Measurements from ENCODE around the gene EED.
"Not testable (repeated sequence)": the region's sequence is repeated elsewhere in the genome, so short reads cannot be mapped to it uniquely, and the experiment has no call there.

The EED gene

DNA sequence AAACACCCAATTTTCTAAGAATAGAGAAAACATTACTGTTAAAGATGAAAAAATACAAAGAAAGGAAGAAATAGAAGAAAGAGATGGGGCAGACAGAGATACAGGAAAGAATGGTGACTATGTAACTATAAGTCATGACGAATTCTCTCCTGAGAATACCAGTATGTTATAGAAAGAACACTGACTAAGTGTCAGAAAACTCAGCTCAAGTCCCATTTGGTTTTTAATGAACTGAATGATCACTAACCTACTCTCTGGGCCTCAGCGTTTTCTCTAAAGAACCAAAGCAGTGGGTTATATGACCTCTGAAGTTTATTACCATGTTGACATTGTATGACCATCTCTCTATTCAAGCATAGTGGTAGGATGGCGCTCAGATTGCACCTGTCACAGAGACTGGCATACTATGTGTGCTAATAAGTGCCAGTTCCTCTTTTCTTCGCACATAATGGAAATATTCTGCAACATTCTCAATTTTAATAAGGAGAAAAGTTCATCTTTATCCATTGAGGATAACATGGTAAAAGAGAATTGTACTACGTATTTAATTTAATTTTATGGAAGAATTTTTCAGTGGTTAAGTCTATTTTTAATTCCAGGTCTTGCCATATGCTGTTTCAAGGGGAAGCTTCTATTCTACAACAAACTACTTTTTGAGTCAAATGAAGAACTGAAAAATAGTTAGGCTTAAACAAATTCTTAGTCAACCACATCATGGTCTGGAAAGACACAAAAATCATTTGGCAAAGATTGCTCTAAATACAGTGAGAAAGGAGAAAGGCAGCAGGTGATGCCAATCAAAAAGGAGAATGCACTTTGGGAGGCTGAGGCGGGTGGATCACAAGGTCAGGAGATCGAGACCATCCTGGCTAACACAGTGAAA lies 25.0 kb upstream of the EED start:
- DNase-seq (ENCODE audit: low read depth in 2 of 2), result no peak

DNA sequence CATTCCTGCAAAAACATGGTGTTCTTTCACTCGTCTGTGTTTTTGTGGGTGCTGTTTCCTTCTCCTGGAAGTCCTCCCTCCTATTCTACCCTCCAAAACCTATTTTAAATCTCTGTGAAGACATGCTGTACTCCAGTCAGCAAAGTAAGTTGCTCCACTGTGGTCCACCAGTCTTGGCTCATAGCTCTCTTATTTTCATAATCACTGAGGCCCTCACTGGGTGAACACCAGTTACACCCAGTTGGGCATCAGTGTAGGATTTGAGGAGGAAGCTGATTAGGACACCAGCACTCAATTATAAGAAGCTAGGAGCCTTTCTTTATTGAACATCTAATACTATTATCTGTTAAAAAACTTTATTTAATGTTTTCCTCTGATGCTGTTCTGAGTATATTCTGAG lies 23.9 kb upstream of the EED start:
- DNase-seq (ENCODE audit: low read depth in 2 of 2), result no peak

DNA sequence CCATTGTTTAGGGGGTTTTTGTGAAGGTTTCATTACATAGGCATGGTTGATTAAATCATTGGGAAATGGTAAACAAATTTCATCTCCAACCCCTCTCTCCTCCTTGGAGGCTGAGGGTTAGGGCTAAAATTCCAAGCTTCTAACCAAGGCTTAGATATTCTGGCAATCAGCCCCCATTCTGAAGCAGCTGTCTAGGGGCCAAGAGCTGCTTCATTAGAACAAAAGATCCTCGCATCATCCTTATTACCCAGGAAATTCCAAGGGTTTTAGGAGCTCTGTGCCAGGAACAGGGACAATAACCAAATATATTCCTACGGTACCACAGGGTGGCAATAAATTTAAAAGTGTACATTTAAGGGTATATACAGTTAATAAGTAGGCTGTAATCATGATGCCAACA lies 22.5 kb upstream of the EED start:
- no peak for DNase-seq (ENCODE audit: low read depth in 2 of 2)

DNA sequence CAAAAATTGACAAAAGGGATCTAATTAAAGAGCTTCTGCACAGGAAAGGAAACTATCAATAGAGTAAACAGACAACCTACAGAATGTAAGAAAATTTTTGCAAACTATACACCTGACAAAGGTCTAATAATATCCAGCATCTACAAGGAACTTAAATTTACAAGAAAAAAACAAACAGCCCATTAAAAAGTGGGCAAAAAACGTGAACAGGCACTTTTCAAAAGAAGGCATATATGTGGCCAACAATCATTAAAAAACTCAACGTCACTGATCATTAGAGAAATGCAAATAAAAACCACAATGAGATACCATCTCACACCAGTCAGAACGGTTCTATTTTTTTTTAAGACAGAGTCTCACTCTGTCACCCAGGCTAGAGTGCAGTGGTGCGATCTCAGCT lies 20.0 kb upstream of the EED start:
- not testable (repeated sequence) for DNase-seq (ENCODE audit: low read depth in 2 of 2)

DNA sequence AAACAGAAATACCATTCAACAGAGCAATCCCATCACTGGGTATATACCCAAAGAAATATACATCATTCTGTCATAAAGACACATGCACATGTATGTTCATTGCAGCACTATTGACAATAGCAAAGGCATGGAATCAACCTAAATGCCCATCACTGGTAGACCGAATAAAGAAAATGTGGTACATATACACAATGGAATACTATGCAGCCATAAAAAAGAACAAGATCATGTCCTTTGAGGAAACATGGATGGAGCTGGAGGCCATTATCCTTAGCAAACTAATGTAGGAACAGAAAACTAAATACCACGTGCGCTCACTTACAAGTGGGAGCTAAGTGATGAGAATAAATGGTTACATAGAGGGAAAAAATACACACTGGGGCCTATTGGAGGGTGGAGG lies 19.2 kb upstream of the EED start:
- not testable (repeated sequence) for DNase-seq (ENCODE audit: low read depth in 2 of 2)

DNA sequence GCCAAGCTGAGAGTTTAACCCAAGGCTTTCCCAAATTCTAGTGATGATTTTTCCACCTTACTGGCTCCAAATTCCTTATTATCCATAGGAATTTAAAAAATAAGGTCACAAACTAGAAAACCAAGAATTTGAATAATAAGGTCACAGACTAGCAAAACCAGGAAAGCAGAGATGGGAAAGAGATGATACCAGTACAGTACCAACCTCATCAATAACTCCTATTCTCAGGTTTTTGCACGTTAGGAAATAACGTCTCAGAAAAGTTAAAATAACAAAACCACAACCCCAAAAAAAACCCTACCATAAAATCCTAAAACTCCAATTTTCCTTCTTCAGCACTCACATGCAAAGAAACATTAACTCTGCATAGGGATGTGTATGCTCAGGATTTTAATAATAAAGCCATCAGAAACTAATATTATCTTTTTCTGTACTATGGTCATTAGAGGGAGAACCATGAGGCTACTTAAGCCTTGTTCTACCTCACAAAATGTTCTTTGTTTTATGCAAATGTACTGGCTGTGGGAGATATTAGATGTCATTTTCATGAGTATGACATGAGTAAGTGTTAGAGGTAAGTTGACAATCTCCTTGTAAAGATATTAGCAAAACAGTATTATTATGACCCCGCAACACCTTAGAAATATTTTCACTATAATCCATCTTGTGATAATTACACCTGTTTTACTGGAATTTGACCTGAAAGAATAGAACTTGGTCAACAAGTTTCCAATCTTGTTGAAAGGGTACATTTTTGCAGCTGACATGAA lies 16.1 kb upstream of the EED start:
- no peak for DNase-seq (ENCODE audit: low read depth in 2 of 2)

DNA sequence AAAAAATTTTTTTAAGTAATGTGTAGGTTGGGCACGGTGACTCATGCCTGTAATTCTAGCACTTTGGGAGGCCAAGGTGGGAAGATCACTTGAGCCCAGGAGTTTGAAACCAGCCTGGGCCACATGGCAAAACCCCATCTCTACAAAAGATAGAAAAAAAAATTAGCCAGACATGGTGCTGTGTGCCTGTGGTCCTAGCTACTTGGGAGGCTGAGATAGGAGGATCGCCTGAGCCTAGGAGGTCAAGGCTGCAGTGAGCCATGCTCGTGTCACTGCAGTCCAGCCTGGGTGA lies 15.6 kb upstream of the EED start:
- DNase-seq (ENCODE audit: low read depth in 2 of 2), result not testable (repeated sequence)

DNA sequence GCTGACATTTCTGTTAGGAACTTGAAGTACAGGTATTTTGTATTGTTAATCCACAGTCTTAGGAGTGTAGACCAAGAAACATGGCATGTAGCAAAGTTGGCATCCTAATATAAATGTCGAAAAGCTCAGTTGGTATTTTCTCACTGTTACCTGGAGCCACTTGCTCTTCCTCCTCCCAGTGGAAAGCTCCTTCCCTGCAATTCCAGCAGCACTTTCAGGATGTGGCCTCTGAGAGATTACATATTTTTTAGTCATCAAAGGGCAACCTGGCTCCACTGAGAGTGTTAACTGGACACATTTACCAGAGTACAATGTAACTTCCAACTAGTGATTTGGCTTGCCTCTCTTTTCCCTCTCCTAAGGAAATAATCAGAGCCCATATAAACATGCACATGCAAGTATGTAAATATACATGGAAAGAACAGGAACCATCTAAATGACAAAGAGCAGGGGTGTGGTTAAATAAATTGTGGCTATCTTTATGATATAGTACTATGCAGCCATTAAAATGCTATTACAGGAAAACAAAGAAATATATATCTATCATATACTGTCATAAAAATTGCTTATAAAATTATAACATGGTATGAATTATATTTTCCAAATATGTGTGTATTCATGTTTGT lies 14.3 kb upstream of the EED start:
- no peak for DNase-seq (ENCODE audit: low read depth in 2 of 2)

DNA sequence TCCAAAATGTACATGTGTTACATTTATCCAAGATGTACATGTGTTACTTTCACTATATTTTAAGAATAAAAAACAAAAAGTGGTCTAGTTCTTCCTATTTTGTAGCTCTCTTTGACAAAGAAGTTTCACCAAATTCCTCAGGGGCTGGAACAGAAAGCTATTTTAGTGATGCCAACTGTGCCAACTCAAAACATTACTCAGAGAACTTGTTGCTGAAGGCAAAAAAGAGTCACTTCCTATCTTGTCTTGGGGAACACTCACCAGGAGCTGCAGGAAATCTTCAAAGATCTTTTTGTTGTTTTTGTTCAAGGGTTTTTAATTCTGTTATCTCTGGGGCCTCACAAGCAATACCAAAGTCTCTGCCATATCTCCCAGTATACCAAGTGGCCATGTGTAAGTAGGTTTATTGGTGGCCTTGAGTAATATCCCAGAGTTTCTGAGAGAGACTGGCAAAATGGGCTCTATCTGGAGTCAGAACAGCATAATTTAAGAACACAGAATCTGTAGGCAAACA lies 13.6 kb upstream of the EED start:
- no peak for DNase-seq (ENCODE audit: low read depth in 2 of 2)

DNA sequence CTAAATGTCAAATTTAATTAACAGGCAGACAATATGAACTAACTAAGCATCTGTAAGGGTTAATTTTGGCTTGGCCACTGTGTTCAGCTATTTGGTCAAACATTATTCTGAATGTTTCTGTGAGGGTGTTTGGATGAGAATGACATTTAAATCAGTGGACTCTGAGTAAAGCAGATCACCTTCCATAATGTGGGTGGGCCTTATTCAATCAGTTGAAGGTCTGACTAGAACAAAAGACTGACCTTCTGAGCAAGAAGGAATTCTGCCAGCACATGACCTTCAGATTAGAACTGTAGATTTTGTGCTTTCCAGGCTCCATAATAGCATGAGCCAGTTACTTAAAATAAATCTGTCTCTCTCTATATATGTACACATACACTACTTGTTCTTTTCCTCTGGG lies 12.0 kb upstream of the EED start:
- DNase-seq (ENCODE audit: low read depth in 2 of 2), result no peak

DNA sequence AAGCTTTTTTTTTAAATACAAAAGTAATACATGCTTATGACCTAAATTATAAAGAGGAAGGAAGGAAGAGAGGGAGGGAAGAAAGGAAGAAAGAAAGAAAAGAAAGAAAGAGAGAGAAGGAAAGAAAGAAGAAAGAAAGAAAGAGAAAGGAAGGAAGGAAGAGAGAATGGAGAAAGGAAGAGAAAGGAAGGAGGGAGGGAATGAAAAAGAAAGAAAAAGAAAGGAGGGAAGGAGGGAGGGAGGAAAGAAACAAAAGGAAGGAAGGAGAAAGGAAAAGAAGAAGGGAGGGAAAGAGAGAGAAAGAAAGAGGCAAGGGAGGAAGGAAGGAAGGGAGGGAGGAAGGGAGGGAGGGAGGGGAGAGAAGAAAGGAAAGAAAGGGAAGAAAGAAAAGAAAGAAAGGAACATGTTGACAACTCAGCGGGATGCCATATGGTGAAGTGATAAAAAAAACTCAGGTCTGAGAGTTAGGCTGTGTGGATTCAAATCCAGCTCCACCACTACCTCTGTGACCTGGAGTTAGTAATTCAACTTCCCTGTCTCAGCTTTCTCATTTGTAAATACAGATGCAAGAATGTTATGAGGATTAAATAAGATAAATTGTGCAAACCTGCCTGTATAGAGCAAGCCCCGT lies 9.6 kb upstream of the EED start:
- no peak for DNase-seq (ENCODE audit: low read depth in 2 of 2)

DNA sequence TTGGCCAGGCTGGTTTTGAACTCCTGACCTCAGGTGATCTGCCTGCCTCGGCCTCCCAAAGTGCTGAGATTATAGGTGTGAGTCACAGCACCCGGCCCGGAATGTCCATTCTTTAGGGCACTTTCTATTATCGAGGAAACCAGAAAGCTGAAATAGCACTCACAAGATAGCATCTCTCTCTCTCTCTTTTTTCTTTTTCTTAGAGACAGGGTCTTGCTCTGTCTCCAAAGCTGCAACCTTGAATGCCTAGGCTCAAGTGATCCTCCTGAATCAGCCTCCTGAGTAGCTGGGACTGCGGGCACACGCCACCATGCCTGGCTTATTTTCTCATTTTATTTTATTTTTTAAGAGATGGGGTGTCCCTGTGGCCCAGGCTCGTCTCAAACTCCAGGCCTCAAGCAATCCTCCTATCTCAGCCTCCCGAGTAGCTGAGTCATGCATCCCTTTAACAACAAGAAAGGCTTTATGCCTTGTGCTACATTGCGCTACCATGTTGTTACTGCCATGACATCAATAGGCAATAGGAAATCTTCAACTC lies 7.2 kb upstream of the EED start:
- no peak for DNase-seq (ENCODE audit: low read depth in 2 of 2)

DNA sequence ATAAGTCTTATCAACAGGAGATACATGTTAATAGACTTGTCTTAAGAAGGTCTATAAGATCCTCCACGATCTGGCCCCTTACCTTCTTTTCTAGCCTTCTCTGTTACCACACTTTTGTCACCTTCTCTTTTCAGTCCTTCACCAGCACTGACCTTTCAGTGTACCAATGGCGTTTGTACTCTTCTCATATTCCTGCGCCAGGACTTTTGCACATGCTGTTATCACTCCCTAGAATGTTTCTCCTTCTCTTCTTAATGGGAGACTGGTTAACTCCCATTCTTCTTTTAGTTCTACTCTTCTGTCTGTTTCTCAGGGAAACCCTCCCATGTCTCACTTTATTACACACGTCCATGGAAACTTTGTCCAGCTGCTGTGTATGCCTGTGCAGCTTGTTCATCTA lies 4.4 kb upstream of the EED start:
- no peak for DNase-seq (ENCODE audit: low read depth in 2 of 2)

DNA sequence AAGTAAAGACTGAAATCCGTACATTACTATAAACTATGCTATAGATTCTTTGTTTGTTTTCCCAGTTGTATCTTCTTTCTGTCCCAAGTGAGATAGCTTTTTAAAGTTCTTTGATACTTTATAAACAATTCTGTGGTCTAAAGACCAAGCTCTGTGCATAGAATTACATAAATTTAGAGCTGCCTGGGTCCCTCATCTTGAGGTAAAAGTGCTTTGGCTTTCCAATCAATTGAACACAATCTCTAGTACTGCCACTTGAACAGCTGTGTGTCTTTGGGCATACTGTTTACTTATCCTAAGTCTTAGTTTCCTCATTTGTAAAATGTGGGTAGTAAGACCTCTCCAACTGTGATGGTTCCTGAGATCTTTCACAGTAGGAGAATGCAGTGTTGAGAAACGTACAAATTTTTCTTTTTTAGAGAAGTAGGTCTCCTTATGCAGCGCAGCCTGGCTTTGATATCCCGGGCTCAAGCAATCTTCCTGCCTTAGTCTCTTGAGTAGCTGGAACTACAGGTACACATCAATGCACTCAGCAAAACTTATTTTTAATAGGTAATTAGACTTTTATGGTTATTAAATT lies 2.5 kb upstream of the EED start:
- DNase-seq (ENCODE audit: low read depth in 2 of 2), result no peak

DNA sequence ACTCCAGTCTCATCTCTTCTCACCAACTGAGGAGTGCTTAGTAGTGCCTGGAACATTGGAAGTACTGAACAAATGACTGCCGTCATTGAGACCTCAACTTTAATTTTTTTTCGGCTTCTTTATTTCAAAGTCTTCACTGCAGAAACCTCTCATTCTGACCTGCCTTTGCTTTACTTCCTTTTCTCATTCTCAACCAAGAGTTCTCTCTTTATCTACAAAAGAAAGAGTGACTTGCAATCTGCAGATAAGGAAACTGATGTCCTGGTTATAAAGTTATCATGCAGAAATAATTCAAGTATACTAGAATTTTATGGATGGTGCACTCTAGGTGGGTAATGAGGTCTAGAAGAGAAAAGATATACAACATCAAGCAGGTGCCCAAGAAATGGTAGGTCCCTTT lies 1.2 kb upstream of the EED start:
- no peak for DNase-seq (ENCODE audit: low read depth in 2 of 2)

DNA sequence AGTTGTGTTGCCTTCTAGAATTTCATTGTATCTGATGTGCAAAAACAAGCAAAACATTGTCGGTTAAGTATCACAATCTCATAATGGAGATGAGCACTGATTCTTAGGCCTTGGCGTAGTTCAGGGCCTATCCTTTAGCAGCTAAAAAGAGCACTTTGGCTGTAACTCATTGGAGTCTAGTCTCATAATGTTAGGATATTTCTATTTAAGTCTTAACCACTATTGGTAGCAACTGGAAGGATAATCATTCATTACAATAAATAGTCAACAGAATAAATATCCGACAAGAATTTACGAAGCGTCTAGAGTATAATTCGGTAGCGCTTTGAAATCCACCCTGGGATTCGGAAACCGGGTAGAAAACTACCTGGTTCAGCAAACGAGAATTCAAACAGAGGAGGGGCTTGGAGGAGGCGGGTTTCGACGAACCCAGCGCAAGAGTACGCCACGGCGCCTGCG lies 461 bp upstream of the EED start:
- DNase-seq (ENCODE audit: low read depth in 2 of 2), result peak; percentile 83 to 85

DNA sequence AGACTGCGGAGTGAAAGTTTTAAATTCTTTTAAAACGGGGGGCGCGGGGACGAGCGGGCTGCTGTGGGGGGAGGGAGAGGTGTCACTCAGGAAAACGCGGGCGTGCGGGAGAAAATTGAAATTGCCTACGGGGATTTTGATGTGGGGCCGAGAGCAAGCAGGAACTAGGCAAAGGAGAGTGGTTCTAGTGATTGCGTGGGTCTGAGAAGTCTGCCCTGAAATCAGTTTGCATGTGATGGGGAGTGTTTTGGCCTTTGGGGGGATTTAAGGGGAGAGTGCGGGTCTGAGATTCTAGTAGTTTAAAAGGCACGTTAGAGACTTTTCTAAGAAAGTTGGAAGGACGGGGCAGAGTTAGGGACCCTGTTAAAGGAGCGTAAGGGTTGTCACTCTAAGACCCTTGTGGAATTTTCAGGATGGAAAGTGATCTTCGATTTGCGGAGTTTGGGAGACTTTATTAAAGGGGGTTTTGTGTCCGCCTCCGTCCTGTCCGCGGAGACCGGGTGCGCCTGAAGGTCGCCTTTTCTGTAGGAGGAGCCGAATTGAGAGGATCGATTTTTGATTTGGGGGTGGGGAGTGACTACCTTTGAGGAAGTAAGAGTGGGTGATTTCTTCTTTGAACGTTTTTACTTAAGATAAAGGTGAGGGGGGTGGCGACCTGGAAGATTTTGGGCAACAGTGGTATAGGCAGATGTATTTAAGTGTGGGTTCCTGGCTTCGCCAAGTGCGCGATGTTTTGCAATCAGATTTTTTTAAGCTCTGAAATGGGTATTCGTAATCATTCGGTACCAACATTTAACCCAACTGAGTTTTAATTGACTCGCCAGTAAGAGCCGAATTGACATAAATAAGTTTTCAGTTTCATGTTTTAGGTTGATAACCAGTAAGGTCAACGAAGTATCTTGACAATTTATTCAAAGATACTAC lies 1.1 kb downstream of the EED start:
- peak; percentile 1 to 16 for DNase-seq (ENCODE audit: low read depth in 2 of 2)

DNA sequence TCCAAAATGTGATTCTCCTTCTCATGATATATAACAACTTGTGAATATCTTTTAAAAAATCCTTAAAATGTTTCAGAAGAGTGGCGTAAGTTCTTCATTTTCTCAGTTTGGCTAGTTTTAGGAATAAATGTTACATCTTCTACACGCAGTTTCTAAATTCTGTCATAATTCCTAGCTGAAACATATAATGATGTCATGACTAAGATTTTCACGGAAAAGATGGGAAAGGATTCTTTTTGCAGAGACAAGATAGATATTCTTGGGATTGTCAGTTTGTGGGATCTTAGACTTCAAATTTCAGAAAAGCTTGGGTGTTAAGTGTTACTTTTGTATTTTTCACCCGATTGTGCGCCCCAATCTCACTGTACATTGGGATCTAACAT lies 1.7 kb downstream of the EED start:
- DNase-seq (ENCODE audit: low read depth in 2 of 2), result no peak

DNA sequence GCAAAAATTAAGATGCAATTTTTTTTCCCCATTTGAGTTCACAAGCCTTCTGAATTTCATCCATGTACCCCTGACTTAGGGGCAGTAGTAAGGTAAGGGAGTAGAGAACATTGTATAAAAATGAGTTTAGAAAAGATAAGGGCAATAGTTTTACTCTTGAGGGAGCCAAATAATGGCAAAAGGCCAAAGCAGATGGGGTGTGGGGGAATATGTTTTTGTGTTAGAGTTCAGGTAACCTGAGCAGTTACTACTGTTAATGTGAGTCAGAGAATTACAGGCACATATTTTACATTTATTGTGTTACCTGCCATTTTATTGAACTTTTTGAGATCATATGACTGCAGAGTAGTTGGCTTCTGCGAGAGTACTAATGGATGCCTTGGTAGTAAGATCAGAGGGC lies 3.1 kb downstream of the EED start:
- no peak for DNase-seq (ENCODE audit: low read depth in 2 of 2)

DNA sequence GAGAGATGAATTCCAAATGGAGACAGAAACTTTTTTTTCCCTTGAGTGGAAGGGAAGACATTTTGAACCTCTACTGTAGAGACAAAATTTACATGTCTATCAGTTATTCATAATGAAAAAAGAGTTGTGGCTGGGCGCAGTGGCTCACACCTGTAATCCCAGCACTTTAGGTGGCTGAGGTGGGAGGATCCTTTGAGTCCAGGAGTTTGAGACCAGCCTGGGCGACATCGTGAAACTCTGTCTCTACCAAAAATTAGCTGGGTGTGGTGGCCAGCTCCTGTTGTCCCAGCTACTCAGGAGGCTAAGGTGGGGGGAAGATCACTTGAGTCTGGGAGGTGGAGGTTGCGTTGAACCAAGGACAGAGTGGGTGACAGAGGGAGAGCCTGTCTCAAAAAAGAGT lies 4.1 kb downstream of the EED start:
- DNase-seq (ENCODE audit: low read depth in 2 of 2), result no peak
